NCI-H2081 treated with DMSO at 0.1 percent for 48 hours (cell line): ENCODE measurements around the gene UCHL5.
"Not testable (repeated sequence)": the region's sequence is repeated elsewhere in the genome, so short reads cannot be mapped to it uniquely, and the experiment has no call there.

ENCODE experiments used
- DNase-seq: peaks from one replicate; lab custom pipeline; 2025; lab: John Stamatoyannopoulos, UW

The UCHL5 gene

GRCh38 chr1:193065954-193066353 lies 6.8 kb upstream of the UCHL5 start:
- no peak for DNase-seq

- no peak for DNase-seq
These were observed 3.7 kb upstream of the UCHL5 start for GRCh38 chr1:193062698-193063463.

GRCh38 chr1:193060938-193061337 lies 1.8 kb upstream of the UCHL5 start:
- no peak for DNase-seq

- DNase-seq = no peak
These were observed 1.2 kb upstream of the UCHL5 start for GRCh38 chr1:193060406-193060805.

- no peak for DNase-seq
These were observed 899 bp upstream of the UCHL5 start for GRCh38 chr1:193060115-193060403.

GRCh38 chr1:193058529-193059281 lies 455 bp downstream of the UCHL5 start:
- no peak for DNase-seq

GRCh38 chr1:193054169-193054675 lies 4.9 kb downstream of the UCHL5 start:
- DNase-seq = no peak

- not testable (repeated sequence) for DNase-seq
These were observed 10.2 kb downstream of the UCHL5 start for GRCh38 chr1:193048913-193049312.

- no peak for DNase-seq
These were observed 16.1 kb downstream of the UCHL5 start for GRCh38 chr1:193042766-193043691.

- no peak for DNase-seq
These were observed 19.1 kb downstream of the UCHL5 start for GRCh38 chr1:193040011-193040410.

- no peak for DNase-seq
These were observed 22.7 kb downstream of the UCHL5 start for GRCh38 chr1:193036337-193037047.

GRCh38 chr1:193033610-193034009 lies 25.6 kb downstream of the UCHL5 start:
- no peak for DNase-seq

- DNase-seq = not testable (repeated sequence)
These were observed 26.3 kb downstream of the UCHL5 start for GRCh38 chr1:193032643-193033427.

- DNase-seq = no peak
These were observed 27.7 kb downstream of the UCHL5 start for GRCh38 chr1:193031431-193031830.

- DNase-seq = no peak
These were observed 28.9 kb downstream of the UCHL5 start for GRCh38 chr1:193030280-193030679.

- DNase-seq = no peak
These were observed 33.9 kb downstream of the UCHL5 start for GRCh38 chr1:193025218-193025617.

- no peak for DNase-seq
These were observed 39.6 kb downstream of the UCHL5 start for GRCh38 chr1:193019442-193020026.

- no peak for DNase-seq
These were observed 42.4 kb downstream of the UCHL5 start for GRCh38 chr1:193016788-193017187.

GRCh38 chr1:193014400-193014799 lies 44.8 kb downstream of the UCHL5 start:
- no peak for DNase-seq

- DNase-seq = no peak
These were observed 45.5 kb downstream of the UCHL5 start for GRCh38 chr1:193013707-193014106.
